GM23338 (cell line): ENCODE data around the gene NEK8.

Experiments
- CREB1 ChIP-seq: fragments of 250-450 bp; sonication (Bioruptor Pico); IDR thresholded peaks from 2 replicates; pipeline ENCODE4 v1.5.0; 2020; ENCODE audit warnings: low read depth, mild to moderate bottlenecking, moderate library complexity
- CTCF ChIP-seq, 2 experiments: fragments of 200-600 bp in 1 of 2; sonication (generic) in 1 of 2; conservative IDR thresholded peaks; 2 replicates each; pipeline versions ENCODE4 v1.5.1 to v1.6.1; 2016 to 2017; ENCODE audit warnings: antibody characterized with exemption in 2 of 2, low read depth in 2 of 2, mild to moderate bottlenecking in 2 of 2, moderate library complexity in 1 of 2
- ETS1 ChIP-seq: IDR thresholded peaks from 2 replicates; pipeline ENCODE4 v1.6.1; 2016; ENCODE audit warnings: antibody characterized with exemption
- EZH2 ChIP-seq: fragments of 200-600 bp; sonication (generic); IDR thresholded peaks from one replicate; pipeline ENCODE4 v1.8.0; 2017; ENCODE audit warnings: antibody characterized with exemption, mild to moderate bottlenecking, low read depth; ENCODE audit not compliant: unreplicated experiment
- EZH2phosphoT487 ChIP-seq: fragments of 200-600 bp; sonication (generic); IDR thresholded peaks from one replicate; pipeline ENCODE4 v1.8.1; 2018; ENCODE audit warnings: antibody characterized with exemption; ENCODE audit not compliant: unreplicated experiment
- JUNB ChIP-seq: IDR thresholded peaks from one replicate; pipeline ENCODE4 v1.6.1; 2016; ENCODE audit warnings: antibody characterized with exemption; ENCODE audit not compliant: unreplicated experiment
- NANOG ChIP-seq: IDR thresholded peaks from 2 replicates; pipeline ENCODE4 v1.6.1; 2016; ENCODE audit warnings: antibody characterized with exemption, borderline replicate concordance
- POLR2AphosphoS5 ChIP-seq: IDR thresholded peaks from 2 replicates; pipeline ENCODE4 v1.6.1; 2016; ENCODE audit warnings: antibody characterized with exemption, low read depth
- REST ChIP-seq: IDR thresholded peaks from one replicate; pipeline ENCODE4 v1.6.1; 2018; ENCODE audit warnings: antibody characterized with exemption; ENCODE audit not compliant: unreplicated experiment
- STAT1 ChIP-seq: IDR thresholded peaks from one replicate; pipeline ENCODE4 v1.6.1; 2016; ENCODE audit warnings: antibody characterized with exemption; ENCODE audit not compliant: unreplicated experiment
- ZNF114 ChIP-seq: fragments of 250-450 bp; sonication (Bioruptor Pico); IDR thresholded peaks from 2 replicates; pipeline ENCODE4 v1.5.0; 2020; ENCODE audit warnings: mild to moderate bottlenecking, moderate library complexity
- ZNF331 ChIP-seq: fragments of 250-450 bp; sonication (Bioruptor Pico); IDR thresholded peaks from 2 replicates; pipeline ENCODE4 v1.5.0; 2020; ENCODE audit warnings: low read depth, mild to moderate bottlenecking, moderate library complexity
- ZNF462 ChIP-seq: fragments of 250-450 bp; sonication (Bioruptor Pico); IDR thresholded peaks from 2 replicates; pipeline ENCODE4 v1.5.0; 2020; ENCODE audit warnings: mild to moderate bottlenecking, moderate library complexity

- no peak for TF ChIP-seq CTCF (conservative IDR thresholded peaks at IDR 0.05; ENCODE audit: low read depth in 2 of 2)
- no peak for TF ChIP-seq ETS1
- no peak for TF ChIP-seq NANOG
- no peak for TF ChIP-seq POLR2AphosphoS5
- no peak for TF ChIP-seq EZH2
- TF ChIP-seq EZH2phosphoT487, result no peak
- TF ChIP-seq REST, result no peak
- no peak for TF ChIP-seq JUNB
- no peak for TF ChIP-seq CREB1 (CRISPR knock-in tag)
- TF ChIP-seq ZNF114 (CRISPR knock-in tag), result no peak
- no peak for TF ChIP-seq STAT1
- no peak for TF ChIP-seq ZNF462 (CRISPR knock-in tag)
- TF ChIP-seq ZNF331 (CRISPR knock-in tag), result no peak
These were observed 45.6 kb downstream of the NEK8 start for GRCh38 chr17:28774206-28774605.
